Bronchial epithelial cell (primary cell): Measurements from ENCODE around the gene SEMA7A. TPM values are rescaled to one million over a fixed set of nuclear protein-coding genes. Genes with fewer than 3 reads are reported as not detected.
A peak's percentile ranks its signal among the peaks of the same experiment; 100 is the strongest.

Source experiments
- DNase-seq: peaks from one replicate; pipeline ENCODE4 v3.0.0-alpha.2; 2010; ENCODE audit warnings: low read depth
- FAIRE-seq: peaks from 2 replicates; lab custom pipeline; 2011; peaks lifted over from hg19 to GRCh38; lab: Jason Lieb, UNC
- H3K27me3 ChIP-seq: 2 replicates; pipeline ENCODE4 v1.5.1; 2011; ENCODE audit warnings: low read length; ENCODE audit not compliant: control insufficient read depth, insufficient read depth
- H3K36me3 ChIP-seq: 2 replicates; pipeline ENCODE4 v1.5.1; 2011; ENCODE audit warnings: low read length; ENCODE audit not compliant: control insufficient read depth, insufficient read depth
- H3K4me3 ChIP-seq: 2 replicates; pipeline ENCODE4 v1.5.1; 2011; ENCODE audit warnings: mild to moderate bottlenecking, low read depth, low read length, control low read depth
- CTCF ChIP-seq: IDR thresholded peaks from 2 replicates; pipeline ENCODE4 v1.5.1; 2011; ENCODE audit warnings: mild to moderate bottlenecking, moderate library complexity, low read length, control low read depth, inconsistent platforms; ENCODE audit not compliant: insufficient read depth, severe bottlenecking
- total RNA-seq: library from RNA; depleted of rRNA; stranded (reverse); fragments of >200 nt; gene quantifications from 2 replicates; pipeline ENCODE4 v1.2.1, GENCODE V29; 2014

SEMA7A gene
- total RNA-seq, 1 donor from 2014 or later, result 5.3 TPM

GRCh38 chr15:74399100-74399499 lies 34.7 kb downstream of the SEMA7A start:
- DNase-seq, result no peak
- FAIRE-seq, result no peak
- H3K36me3 ChIP-seq, result no peaks in the 10 kb centered on the region
- H3K4me3 ChIP-seq, result no peak overlapping the region
- no peak for TF ChIP-seq CTCF
- no peaks in the 10 kb centered on the region for H3K27me3 ChIP-seq

- no peak for FAIRE-seq
- H3K27me3 ChIP-seq, result no peaks in the 10 kb centered on the region
- TF ChIP-seq CTCF, result no peak
- no peaks in the 10 kb centered on the region for H3K36me3 ChIP-seq
- no peak overlapping the region for H3K4me3 ChIP-seq
- DNase-seq, result no peak
Observed at GRCh38 chr15:74398183-74398582, 35.6 kb downstream of the SEMA7A start.

GRCh38 chr15:74397239-74398068 lies 36.3 kb downstream of the SEMA7A start:
- no peak for TF ChIP-seq CTCF
- H3K27me3 ChIP-seq, result no peaks in the 10 kb centered on the region
- FAIRE-seq (no peak), DNase-seq (peak; percentile 54)
- H3K36me3 ChIP-seq, result no peaks in the 10 kb centered on the region
- no peak overlapping the region for H3K4me3 ChIP-seq

DNA sequence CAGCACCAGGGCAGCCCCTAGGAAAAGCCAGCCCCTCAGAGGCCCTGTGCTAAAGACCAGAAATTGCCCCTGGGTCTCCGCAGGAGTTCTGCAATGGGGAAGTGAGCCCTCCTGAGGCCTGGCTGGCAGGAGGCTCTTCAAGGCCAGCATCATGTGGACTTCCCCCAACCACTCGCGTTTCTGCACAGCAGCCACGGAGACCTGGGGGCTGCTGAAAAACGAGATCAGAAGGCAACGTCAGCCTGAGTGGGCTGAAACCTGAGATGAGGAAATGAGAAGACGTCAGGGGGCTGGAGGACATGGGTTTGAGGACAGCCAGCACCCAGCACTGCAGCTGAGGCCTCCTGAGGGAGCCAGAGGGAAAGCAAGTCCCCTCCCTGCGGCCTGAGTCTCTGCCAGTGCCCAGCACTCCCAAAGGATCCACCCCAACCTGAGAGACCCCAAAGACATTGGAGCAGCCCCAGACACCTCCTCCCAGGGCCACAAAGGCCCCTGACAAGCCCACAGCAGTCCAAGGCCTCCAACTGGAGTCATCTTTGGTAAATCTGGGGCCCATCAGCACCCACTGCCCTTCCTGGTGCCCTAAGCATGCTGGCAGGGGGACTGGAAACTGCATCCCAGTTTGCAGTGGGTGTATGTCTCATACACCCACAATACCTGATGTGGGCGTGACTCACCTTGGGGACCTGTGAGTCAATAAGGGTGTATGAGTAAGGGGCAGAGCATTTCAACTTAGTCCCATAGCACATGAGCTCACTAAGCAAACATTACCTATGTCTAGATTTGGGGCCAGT lies 37.1 kb downstream of the SEMA7A start:
- TF ChIP-seq CTCF, result no peak
- FAIRE-seq, result peak; percentile 81

GRCh38 chr15:74396146-74396438 lies 37.7 kb downstream of the SEMA7A start:
- Histone ChIP-seq H3K36me3 (no peaks in the 10 kb centered on the region), H3K27me3 (no peaks in the 10 kb centered on the region), H3K4me3 (no peak overlapping the region)
- DNase-seq, result peak; percentile 77
- no peak for FAIRE-seq
- TF ChIP-seq CTCF, result no peak

More for the DNA sequence above, 37.1 kb downstream of the SEMA7A start:
- Histone ChIP-seq H3K36me3 (no peaks in the 10 kb centered on the region), H3K4me3 (no peak overlapping the region), H3K27me3 (no peaks in the 10 kb centered on the region)
- DNase-seq, result peak; percentile 99
